GM21825 (cell line): ENCODE measurements around the gene PFKFB4.

Experiments
- ATAC-seq: cut with Tn5 transposase; IDR thresholded peaks from one replicate; pipeline ENCODE4 v1.9.1; 2021; ENCODE audit warnings: mild to moderate bottlenecking, moderate library complexity; ENCODE audit not compliant: unreplicated experiment

PFKFB4 gene

GRCh38 chr3:48585411-48585810 is 28.8 kb upstream of the PFKFB4 start:
- no peak for ATAC-seq

DNA sequence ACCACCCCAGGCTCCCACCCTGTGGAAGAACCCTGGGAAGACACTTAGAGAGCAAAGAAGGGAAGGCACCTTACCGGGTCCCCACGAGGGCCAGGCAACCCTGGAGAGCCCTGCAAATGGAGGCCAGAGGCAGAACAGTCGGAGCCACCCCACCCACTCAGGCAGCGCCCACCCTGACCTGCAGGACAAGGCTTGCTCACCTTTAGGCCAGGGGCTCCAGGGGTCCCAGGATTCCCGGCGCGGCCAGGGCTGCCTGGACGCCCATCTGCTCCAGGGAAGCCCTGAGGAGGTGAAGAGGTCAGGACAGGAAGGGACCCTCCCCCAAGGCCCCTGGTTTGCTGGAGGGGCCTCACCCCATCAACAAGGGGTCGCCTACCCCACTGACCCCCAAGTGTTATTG is 28.2 kb upstream of the PFKFB4 start:
- ATAC-seq, result no peak

- no peak for ATAC-seq
Observed at GRCh38 chr3:48581621-48582481, 25.2 kb upstream of the PFKFB4 start.

DNA sequence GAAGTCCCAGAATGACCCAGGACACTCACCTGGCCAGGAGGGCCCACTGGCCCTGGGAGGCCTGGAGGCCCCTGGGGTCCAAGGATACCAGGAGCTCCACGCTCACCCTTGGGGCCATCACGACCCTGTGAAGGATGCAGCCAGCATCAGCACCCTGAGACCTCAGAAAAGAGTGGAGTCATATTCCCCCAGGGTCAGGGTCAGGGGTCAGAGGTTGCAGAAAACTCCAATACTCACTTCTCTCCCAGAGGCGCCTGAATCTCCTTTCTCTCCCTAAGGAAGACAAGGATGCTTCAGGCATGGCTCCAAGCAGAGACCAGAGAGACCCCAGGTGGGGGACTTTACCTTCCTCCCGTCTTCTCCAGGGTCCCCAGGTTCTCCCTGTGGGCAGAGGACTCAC is 20.0 kb upstream of the PFKFB4 start:
- no peak for ATAC-seq

GRCh38 chr3:48575366-48575765 is 18.8 kb upstream of the PFKFB4 start:
- ATAC-seq, result no peak

GRCh38 chr3:48573973-48574585 is 17.5 kb upstream of the PFKFB4 start:
- no peak for ATAC-seq

DNA sequence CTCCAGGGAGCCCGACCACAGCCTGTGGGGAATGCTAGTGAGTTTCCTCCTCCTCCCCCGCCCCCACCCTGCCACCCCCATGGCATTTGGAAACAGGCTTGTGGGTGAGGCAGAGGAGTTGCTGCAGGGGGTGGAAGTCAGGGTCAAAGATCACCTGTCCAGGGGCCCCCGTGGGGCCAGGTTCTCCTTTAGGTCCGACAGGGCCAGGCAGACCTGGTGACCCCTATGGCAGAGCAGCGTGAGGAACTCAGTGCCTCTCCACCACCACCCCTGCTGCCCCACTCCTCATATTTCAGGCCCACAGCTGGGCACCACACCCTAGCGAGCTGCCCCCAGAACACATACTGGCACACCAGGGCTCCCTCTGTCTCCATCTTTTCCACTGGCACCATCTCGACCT is 15.9 kb upstream of the PFKFB4 start:
- no peak for ATAC-seq

GRCh38 chr3:48571938-48572337 is 15.3 kb upstream of the PFKFB4 start:
- ATAC-seq, result no peak

DNA sequence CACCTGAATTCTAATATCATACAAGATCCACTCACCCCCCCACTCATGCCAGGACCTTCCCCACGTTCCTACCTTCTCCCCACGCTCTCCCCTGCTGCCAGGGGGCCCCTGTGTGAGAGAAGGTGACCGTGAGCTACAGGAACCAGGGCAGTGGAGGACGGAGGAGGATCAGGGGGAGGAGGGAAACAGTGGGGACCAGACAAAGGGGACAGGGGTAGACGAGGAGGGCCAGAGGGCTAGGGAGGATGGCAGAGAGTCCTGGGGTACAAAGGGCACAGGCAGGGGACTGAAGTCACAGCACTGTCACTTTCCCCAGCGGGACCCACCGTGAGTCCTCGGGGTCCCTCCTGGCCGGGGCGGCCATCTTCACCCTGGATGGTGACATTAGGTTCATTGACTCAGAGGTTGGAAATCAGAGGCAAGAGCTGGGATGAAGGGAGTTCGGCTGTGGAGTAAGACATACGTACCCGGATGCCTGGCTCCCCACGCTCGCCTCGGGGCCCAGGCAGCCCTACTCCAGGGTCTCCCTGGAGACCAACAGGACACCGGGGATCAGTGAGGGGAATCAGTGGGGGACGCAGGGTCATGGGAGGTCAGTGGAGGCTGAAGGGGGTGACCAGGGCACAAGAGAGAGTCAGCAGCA is 13.3 kb upstream of the PFKFB4 start:
- ATAC-seq, result no peak

GRCh38 chr3:48569400-48569799 is 12.8 kb upstream of the PFKFB4 start:
- no peak for ATAC-seq

GRCh38 chr3:48568476-48568875 is 11.9 kb upstream of the PFKFB4 start:
- ATAC-seq, result no peak

- no peak for ATAC-seq
Observed at GRCh38 chr3:48567500-48567899, 10.9 kb upstream of the PFKFB4 start.

GRCh38 chr3:48567090-48567489 is 10.5 kb upstream of the PFKFB4 start:
- no peak for ATAC-seq

GRCh38 chr3:48566401-48566760 is 9.8 kb upstream of the PFKFB4 start:
- ATAC-seq, result no peak

DNA sequence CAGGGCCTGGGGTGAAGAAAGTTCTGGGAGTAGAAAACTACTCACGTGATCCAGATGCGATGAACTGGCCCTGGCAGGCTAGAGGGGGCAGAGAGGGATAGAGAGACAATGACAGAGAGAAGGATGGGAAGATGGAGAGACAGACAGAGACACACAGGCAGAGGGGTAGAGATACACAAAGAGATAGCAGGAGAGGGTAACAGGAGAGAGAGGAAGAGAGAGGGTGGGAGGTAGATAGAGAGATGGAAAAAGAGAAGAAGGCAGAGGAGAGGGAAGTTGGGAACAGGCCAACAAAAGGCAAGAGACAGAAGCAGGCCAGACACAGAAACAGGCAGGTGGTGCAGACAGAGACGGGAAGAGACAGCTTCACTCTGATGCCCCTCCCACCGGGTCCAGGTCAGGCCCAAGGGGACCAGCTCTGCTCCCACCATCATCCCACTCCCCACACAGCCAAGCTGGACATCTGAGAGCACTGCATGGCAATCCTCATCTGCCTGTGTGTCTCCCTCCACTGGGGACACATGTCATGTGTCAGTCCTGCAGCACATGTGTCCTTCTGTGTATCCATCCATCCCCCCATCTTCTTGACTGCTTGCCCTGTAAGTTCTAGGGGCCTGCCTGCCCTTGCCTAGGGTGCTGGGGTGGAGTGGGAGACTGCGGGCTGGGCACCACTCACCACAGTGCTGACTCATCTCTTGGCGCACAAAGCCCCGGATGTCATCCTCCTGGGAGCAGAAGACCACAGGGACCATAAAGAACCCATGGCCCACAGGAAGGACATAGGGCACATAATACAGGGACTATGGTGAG is 9.2 kb upstream of the PFKFB4 start:
- no peak for ATAC-seq

- ATAC-seq, result no peak
Observed at GRCh38 chr3:48565186-48565585, 8.6 kb upstream of the PFKFB4 start.

GRCh38 chr3:48564667-48565066 is 8.1 kb upstream of the PFKFB4 start:
- ATAC-seq, result no peak

GRCh38 chr3:48564022-48564421 is 7.4 kb upstream of the PFKFB4 start:
- ATAC-seq, result no peak

DNA sequence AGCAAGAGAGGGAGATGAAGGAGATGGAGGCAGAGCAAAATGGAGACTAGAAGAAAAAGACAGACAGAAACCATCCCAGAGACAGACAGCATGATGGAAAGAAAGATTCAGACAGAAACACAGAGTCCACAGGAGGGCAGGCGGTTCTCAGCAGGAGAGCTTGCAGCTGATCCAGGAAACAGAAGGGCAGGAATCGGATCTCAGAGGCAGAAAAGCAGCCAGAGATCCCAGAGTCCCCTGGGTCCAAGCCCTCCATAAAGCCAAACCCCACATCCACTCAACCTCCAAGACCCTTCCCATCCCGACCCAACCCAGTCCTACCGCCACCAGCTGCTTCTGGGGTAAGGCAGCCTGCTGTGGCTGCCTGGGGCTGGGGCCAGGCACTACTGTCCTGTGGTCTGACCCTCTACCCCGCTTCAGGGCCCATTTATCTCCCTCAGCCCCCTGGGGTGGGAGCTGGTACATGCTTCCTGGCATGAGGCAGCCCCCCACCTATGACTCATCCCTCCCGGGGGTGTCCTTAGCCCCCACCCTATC is 6.8 kb upstream of the PFKFB4 start, which contains the start of gene UCN2:
UCN2 (minus strand) TSS at position 400 of the 537 bp plus-strand sequence. CDS start 657 bp downstream, outside the sequence.
- no peak for ATAC-seq

GRCh38 chr3:48562367-48563095 is 5.9 kb upstream of the PFKFB4 start:
- ATAC-seq, result no peak
